Measurements from ENCODE around the gene CLGN. TPM values are rescaled to one million over a fixed set of nuclear protein-coding genes. Genes with fewer than 3 reads are reported as not detected.

Gene CLGN
- total RNA-seq, 1 donor from 2014 or later: not detected

Other genes starting within 250 kb of the CLGN start
- 22.3 and 23.8 TPM in 2 replicates for gene SCOC, start 54.0 kb downstream of the CLGN start, total RNA-seq
- not detected in 2 replicates for gene MGAT4D, start 70.6 kb upstream of the CLGN start, total RNA-seq
- 17.3 and 18.2 TPM in 2 replicates for gene ELMOD2, start 96.5 kb upstream of the CLGN start, total RNA-seq
- gene UCP1, start 141.3 kb upstream of the CLGN start, total RNA-seq: not detected in 2 replicates